Measurements from ENCODE around the gene WBP2.
"Not testable (repeated sequence)": the region's sequence is repeated elsewhere in the genome, so short reads cannot be mapped to it uniquely, and the experiment has no call there.

Gene WBP2

DNA sequence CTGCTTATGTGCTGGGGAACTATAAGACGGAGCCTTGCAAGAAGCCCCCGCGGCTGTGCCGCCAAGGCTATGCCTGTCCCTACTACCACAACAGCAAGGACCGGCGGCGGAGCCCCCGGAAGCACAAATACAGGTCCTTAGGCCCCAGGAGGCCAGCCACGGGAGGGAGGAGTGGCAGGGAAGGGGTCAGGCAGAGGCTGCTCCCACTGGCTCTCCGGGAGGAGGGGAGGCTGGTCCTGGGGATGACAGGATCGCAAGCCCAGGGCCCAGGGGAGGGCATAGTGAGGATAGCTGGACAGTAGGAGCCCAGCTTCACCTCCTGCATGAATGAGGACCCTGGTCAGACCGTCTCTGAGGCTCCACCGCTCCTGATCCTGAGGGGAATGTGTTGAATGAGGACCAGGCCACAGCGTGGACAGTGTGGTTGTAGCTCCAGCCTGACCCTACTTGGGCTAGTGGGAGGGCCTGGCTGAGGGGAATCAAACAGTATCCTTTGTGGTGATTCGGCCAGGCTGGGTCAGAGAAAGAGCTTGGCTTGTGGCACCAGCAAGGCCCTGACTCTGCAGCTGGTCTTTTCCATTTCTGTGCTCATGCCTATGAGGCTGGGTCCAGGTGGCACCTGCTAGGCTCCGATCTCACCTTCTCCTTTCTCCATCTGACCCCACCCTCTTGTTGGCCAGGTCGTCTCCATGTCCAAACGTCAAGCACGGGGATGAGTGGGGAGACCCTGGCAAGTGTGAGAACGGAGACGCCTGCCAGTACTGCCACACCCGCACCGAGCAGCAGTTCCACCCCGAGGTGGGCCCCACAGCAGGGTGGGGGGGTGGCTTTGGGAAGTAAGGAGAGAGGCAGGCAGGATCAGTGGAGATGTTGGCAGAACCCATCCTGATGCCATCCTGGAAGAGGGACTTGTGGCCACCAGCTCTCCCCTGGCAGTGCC is 41.8 kb downstream of the WBP2 start:
- no peak for DNase-seq (ENCODE audit: low spot score)

DNA sequence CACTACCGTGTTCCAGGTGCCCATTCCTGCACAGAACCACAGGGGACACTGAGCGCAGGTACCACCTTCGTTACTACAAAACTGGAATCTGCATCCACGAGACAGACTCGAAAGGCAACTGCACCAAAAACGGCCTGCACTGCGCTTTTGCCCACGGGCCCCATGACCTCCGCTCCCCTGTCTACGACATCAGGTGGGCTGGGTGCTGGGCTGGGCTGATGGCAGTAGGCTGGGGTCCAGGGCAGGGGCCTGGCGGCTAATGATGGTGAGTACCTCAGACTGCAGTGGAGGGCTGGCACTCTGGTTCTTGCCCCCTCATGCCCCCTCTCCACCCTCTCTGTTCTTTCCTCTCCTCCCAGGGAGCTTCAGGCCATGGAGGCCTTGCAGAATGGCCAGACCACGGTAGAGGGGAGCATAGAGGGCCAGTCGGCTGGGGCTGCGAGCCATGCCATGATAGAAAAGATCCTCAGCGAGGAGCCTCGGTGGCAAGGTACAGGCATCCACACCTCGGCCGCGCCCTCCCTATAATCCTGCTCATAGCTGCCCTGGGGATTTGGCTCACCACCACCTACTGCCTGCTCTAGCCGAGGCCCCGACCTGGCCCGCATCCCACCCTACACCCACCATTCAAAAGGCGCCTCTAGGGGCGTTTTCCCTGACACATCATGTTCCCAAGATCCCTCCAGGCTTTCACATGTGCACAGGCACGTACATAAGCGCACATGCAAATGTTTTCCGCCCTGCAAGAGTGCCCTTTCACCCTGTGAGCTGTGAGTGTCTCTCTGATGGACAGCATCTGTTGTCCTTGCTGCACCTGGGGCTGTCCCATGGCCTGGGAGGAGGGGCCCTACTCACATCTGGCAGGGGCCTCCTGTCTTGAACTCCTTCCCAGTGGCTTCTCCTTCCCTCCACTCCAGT is 42.8 kb downstream of the WBP2 start:
- DNase-seq (ENCODE audit: low spot score), result no peak

DNA sequence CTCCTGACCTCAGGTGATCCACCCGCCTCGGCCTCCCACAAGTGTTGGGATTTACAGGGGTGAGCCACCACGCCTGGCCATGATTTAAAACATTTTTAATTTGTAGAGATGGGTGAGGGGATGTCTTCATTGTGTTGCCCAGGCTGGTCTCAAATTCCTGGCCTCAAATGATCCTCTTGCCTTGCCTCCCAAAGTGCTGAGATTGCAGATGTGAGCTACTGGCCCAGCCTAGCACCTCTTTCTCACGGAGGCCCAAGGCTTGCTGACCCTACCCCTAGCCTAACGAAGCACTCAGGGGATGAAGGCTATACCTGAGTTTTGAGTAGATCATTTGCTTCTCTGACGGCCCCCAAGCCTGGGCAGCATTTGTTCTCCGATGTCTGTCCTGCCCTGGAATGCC is 44.0 kb downstream of the WBP2 start:
- DNase-seq (ENCODE audit: low spot score), result no peak

- DNase-seq (ENCODE audit: low spot score), result not testable (repeated sequence)
Observed at GRCh38 chr17:75810756-75811155, 44.4 kb downstream of the WBP2 start.

DNA sequence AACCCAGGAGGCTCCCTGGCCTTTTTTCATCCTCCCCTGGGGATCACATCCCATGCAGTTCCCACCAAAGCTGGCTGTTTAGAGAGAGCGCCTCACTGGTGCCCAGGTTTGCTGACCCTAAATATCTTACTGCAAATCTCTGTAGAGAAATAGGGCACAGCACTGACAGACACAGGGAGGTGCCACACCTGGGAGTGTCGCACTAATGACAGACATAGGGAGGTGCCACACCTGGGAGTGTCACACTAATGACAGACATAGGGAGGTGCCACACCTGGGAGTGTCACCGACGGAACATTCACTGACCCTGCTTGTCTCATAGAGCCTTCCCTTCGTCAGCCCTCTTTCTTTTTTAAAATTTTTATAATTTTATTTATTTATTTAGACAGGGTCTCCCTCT is 44.9 kb downstream of the WBP2 start:
- no peak for DNase-seq (ENCODE audit: low spot score)

DNA sequence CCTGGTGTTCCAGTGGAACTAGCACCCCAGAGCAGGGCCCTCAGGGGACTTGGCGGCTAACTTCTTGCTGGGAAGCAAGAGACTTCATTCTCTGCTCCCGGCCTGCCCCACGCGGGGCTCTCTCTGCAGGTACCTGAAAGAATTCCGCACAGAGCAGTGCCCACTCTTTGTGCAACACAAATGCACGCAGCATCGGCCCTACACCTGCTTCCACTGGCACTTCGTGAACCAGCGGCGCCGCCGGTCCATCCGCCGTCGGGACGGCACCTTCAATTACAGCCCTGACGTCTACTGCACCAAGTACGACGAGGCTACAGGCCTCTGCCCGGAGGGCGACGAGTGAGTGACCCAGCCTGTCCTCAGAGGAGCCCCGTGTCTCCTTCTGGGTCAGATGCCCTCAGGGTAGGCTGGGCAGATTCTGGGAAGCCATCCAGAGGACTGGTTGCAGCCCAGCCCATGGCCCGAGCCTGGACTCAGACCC is 45.5 kb downstream of the WBP2 start:
- DNase-seq (ENCODE audit: low spot score), result no peak

GRCh38 chr17:75808905-75809621 is 46.1 kb downstream of the WBP2 start:
- DNase-seq (ENCODE audit: low spot score), result no peak

- DNase-seq (ENCODE audit: low spot score), result no peak
Observed at GRCh38 chr17:75808549-75808904, 46.6 kb downstream of the WBP2 start.

DNA sequence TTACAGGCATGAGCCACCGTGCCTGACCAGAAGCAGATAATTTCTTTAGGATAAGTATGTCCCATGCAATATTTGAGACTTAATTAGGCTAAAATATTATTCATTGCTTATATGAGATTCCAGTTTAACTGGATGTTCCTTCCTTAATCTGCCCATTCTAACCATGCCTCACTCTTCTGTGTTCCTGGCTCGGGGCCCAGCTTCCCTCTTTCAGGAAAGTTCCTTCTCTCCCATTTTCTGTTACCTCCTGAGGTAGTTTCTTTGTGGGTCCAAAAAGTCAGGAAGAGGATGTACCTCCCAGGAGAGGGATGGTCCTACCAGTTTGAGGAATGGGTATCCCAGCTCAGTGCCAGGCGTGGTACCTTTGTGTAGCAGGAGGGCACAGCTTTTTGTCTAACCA is 47.3 kb downstream of the WBP2 start:
- no peak for DNase-seq (ENCODE audit: low spot score)

- no peak for DNase-seq (ENCODE audit: low spot score)
Observed at GRCh38 chr17:75806822-75807500, 48.2 kb downstream of the WBP2 start.

GRCh38 chr17:75803883-75804282 is 51.3 kb downstream of the WBP2 start:
- DNase-seq (ENCODE audit: low spot score), result no peak

DNA sequence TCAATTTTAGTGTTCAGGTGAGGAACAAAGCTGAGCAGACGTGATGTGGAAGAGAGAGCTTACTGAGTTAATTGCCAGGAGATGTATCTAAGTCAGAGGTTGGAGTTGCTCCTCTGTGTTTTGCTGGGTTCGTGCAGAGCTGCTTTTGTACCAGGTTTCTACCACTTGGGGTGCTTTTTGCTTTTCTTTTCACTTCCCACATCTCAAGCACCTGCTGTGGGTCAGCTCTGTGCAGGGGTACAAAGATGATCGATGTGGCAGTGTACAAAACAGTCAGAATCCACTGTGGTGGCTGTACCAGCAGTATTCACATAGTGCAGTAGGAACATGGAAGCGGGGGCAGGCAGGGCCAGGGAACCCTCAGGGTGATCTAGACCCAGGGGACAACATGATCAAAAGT is 55.7 kb downstream of the WBP2 start:
- DNase-seq (ENCODE audit: low spot score), result no peak

GRCh38 chr17:75795820-75796607 is 59.1 kb downstream of the WBP2 start:
- no peak for DNase-seq (ENCODE audit: low spot score)

Measured in putamen (tissue), 1 donor.